IPS-18c (cell line): ENCODE results near the gene BMP5.

Experiments
- H3K4me3 ChIP-seq: 2 replicates; pipeline ENCODE4 v1.7.0; 2013; ENCODE audit warnings: low read depth, mild to moderate bottlenecking, low read length, moderate library complexity; ENCODE audit not compliant: insufficient read depth
- H3K9me3 ChIP-seq: one replicate; pipeline ENCODE4 v1.6.1; 2013; ENCODE audit warnings: mild to moderate bottlenecking, low read length, moderate library complexity; ENCODE audit not compliant: control insufficient read depth, insufficient read depth

Gene BMP5

DNA sequence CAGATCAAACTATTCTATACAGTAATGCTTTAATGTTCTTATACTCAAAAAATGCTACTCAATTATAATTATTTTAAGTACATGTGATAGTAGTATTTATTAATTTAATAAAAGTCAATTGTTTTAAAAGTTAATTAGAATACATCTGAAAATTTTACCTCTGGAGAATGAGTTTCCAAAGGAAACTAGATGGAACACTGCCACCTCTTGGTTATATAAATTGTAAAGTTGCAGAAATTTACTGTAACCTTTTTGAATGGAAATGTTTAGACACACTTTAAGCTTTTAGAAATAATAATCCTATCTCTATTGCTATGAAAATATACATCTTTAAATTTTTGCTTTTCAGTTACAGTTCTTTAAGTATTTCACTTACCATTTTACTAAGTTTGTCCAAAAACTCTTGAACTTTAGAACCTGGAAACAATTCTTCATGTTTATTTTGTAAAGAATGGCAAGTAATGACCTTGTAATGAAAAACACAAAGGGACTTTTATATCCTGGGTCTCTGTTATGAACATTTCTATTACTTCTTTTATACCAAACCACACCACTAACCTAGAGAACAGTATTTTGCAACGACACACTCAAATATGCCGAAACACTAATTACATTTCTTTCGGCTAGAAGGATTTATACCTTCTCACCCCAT, 10.9 kb upstream of the BMP5 start:
- no peak overlapping the region for H3K4me3 ChIP-seq
- no peaks in the 10 kb centered on the region for H3K9me3 ChIP-seq

DNA sequence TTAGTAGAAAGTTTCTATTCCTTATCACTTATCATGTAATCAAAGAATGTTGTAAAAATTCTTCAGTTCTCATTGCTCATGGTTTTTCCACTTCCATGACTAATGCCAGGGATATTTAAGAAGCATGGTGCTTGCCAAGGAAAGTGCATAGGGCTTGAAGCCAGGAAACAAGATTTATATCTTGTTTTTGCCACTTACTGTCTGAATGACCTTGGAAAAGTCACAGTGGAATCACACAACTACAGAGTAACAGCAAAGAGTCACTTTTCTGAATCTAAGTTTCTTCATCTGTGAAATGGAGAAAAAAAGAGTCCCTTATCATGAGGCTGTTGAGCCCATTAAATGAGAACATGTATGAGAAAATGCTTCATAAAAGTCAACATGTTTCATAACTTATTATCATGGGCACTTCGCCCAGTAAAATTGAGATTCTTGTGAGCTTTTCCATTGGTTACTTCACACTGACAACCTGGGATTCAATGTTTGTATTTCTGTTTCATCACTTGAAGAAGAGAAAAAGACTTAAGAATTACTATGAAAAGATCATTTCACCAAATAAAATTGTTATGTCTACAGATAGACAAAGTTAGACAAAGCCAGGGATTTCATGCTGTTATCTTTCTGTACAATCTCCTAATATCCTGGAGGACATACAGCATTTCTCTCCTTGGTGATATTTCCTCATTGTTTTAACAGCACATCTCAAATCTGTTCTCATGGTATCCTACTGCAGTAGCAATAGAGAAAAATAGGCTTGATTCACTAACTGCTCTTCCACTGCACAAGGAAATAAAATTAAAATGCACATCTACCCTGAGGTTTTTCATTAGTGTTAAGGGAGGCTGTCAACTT, 7.6 kb upstream of the BMP5 start:
- Histone ChIP-seq H3K4me3 (no peak overlapping the region), H3K9me3 (no peaks in the 10 kb centered on the region)

DNA sequence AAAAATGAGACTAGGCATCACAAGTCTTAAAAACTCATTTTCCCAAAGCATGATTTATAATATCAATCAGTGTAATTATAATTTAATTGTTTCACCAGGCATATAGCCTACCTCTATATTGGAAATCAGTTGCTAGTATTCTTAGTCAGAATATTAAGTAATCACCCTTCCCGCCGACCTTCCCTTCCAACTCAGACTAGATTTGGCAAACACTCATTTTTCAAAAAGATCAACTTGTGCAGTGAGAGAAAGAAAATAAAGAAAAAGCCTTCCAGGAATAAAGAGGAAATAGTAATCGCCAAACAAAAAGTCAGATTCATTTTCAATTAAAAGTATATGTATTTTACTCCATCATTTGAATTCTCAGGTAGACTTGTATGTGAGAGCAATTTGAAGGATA, 1.9 kb upstream of the BMP5 start:
- Histone ChIP-seq H3K9me3 (no peaks in the 10 kb centered on the region), H3K4me3 (no peak overlapping the region)

DNA sequence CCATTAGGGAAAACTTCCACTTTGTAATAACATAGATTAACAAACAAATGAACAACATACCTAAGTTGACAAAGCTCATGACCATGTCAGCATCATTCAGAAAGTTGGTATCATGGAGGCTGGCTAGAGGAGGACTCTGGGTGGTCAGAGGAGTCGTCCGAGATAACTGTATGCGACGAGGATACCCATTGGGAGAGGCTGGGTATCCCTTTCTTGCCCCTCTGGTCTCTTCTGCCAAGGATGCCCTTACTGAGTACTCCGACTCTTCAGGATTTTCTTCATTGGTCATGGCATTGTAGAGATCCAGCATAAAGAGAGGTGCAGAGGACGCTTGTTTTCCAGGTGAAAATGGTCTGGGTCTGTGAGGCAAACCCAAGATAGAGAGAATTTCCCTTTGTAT, 1.1 kb downstream of the BMP5 start:
- Histone ChIP-seq H3K4me3 (no peak overlapping the region), H3K9me3 (no peaks in the 10 kb centered on the region)

DNA sequence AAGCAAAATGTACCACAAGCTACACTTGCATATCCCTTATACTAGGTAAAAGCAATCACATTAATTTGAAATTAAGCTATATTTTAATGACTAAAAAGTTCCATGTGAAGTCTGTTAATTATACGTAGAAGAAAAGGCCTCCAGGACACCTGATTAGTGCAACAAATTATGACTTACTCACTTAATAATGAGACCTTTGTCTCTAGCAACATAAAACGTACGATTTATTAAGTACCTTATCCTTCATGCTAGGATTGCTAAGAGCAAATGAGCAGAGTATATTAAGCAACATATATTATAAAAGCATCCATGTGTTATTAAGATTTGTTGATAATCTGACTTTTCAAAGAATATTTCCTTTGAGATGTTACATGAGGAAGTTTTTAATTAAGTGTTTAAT, 2.5 kb downstream of the BMP5 start:
- Histone ChIP-seq H3K9me3 (no peaks in the 10 kb centered on the region), H3K4me3 (no peak overlapping the region)

DNA sequence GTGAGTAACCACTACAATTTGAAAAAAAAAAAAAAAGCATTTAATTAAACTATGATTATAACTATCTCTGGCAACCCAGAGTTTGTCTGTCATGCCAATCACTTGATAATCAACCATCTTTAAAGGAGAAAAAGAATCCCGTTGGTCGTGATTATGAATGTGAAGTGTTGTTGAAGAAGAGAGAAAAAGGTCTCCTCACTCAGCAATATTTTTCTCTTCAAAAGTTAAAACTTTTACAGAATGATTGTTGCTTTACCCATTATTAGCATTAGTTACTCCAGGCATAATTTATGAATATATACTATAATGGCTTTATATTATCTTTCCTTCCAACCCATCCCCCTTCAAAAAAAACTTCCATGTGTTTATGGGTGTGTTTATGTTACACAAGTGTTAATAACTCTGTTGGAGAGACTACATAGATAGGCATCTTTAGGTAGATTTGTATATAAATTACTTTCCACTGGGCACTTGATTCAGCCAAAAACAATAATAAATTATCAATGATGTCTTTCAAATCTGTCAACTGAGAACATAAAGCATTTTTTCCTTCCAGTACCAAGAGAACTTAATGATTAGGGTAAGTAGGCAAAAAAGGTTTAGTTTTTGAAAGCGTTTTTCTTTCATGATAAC, 5.1 kb downstream of the BMP5 start:
- H3K4me3 ChIP-seq: no peak overlapping the region

DNA sequence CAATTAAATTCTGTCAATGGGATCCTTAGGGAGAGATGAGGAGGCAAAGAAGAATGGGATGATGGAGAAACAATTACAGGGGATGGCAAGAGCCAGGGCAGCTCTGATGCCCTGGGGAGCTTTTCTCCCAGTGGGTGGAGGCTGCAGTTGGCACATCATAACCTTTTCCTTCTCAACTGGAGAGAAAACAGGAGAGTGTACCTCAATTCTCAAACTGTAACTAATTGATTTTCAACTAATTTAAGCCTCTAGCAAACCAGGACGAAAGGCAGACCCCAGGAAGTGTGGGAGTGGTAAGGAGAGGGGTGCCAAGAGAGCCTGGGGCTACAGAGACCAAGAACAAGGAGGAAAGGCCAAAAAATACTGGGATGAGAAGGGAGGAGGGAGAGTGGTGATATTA, 5.7 kb downstream of the BMP5 start:
- Histone ChIP-seq H3K9me3 (no peaks in the 10 kb centered on the region), H3K4me3 (no peak overlapping the region)

More for the DNA sequence above, 5.1 kb downstream of the BMP5 start:
- no peaks in the 10 kb centered on the region for H3K9me3 ChIP-seq

DNA sequence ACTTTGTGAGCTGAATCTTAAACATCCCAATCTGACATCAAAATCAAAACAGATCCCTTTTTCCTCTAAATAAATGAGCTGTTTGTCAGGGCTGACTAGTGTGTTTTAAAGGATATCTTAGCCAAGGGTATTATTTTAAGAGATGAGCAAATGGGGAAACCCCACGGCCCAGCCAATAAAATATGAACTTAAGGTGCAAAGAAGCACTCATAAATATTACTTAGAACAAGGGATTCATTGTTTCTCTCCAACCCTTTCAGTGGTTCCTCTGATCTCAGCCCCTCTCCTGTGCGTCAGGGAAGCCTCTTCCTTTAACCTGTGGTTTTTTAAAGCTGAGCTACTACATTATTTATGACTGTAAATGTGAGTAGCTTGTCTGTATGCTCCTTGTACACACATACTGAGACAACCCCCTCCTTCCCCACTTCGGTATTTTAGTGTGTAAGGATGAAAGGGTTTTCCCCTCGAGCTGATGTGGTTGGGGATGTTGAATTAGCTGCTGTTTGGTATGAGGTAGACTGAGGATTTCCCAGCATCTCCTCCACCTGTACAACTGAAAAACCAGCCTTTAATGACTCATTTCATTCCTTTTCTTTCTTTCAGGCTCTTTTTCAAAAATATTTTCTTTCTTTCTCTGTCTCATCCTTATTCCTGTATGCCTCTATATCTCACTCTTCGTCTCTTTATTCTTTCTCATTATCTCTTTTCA, 6.5 kb downstream of the BMP5 start:
- H3K9me3 ChIP-seq: no peaks in the 10 kb centered on the region
- no peak overlapping the region for H3K4me3 ChIP-seq

DNA sequence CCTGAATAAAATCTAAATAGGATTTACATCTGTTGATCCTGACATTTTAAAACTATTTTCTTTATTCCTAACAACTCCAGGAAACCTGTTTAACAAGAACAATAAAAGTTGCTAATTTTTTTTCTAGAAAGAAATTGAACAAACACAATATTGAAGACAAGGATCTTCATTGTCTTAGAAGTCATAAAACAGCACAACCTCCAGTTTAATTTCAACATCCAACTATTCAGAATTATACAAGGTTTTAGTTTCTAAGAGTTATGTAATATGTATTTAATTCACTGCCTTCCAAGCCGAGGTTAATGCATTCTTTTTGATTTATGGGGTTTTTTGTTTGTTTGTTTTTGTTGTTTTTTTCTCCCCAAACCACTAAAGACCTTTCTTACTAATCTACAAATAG, 7.2 kb downstream of the BMP5 start:
- no peaks in the 10 kb centered on the region for H3K9me3 ChIP-seq
- H3K4me3 ChIP-seq: no peak overlapping the region

DNA sequence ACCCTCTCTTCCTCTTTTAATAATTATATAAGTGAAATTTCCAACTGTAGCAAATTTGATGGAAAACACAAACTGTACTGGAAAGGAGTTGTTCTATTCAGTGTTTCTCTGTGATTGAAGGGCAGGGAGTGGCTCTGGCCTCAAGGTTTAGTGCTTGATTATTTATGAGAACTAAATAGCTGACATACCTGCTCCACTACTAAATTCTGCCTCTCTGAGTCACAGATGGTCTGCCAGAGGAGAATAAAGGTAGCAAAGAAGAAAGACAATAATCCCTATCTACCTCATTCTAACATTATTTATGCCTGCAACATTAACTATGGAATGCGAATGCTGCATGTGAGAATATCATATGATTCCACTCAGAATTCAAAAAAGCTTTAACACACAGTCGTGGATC, 9.3 kb downstream of the BMP5 start:
- no peaks in the 10 kb centered on the region for H3K9me3 ChIP-seq
- H3K4me3 ChIP-seq: no peak overlapping the region

DNA sequence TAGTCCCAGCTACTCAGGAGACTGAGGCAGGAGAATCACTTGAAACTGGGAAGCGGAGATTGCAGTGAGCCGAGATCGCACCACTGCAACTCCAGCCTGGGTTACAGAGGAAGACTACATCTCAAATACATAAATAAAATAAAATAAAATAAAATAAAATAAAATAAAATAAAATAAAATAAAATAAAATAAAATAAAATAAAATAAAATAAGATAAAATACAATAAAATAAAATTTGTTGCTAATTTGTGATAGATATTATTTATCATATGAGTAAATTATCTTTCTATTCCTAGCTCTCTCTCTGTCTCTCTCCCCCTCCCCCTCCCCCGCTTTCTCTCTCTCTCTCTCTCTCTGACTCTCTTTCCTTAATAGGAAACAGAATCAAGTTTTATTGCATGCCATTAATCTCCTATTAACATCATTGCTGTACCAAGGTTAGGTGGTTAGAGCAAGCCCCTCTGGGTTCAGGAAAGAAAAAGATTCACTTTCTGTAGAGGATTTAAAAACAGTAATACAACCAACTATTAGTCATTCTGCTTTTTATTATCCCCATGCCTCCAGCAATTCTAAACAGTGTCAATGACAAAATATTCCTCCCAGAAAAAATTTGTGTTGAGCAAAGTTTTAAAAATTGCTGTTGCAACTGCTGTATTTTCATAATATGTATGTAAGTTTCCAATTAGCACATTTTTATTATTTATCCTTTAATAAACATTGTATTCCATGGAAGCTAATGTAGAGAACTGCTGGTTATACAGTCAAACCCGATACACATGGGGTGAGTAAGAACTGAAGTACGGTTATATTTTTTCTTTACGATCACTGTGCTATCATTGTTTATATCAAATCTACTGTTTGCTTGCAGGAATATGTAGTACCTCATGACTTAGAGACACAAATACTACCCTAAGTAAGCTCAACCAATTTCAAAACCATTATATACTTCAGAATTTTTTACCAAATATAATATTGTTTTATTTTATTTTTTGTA, 22.1 kb downstream of the BMP5 start:
- Histone ChIP-seq H3K9me3 (no peaks in the 10 kb centered on the region), H3K4me3 (no peak overlapping the region)

DNA sequence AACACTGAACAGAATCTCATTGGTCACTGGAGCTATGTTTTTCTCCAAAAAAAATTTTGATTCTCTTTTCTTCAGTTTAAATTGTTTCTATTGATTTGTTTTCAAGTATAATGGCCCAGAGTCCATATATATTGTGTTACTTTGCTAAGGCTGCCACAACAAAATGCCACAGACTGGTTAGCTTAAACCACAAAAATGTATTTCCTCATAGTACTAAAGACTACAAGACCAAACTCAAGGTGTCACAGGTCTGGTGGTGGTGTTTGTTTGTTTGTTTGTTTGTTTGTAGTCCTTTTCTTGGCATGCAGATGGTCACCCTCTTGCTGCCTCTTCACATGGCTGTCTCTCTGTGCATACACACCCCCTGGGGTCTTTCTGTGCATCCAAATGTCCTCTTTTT, 34.0 kb downstream of the BMP5 start:
- H3K9me3 ChIP-seq: no peaks in the 10 kb centered on the region
- H3K4me3 ChIP-seq: no peak overlapping the region

DNA sequence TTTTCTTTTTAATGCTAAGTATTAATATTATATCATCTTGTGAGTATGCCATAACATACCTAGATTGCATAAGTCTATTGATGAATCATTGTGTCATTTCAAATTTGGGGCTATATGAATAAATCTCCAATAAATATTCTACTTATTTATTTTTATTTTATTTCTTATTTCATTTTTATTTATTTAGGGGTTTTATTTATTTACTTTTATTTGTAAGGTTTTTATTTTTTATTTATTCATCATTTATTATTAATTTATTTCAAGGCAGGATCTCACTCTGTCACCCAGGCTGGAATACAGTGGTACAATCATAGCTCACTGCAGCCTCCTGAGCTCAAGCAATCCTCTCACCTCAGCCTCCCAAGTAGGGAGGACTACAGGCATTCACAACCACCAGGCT, 36.3 kb downstream of the BMP5 start:
- Histone ChIP-seq H3K9me3 (no peaks in the 10 kb centered on the region), H3K4me3 (no peak overlapping the region)

DNA sequence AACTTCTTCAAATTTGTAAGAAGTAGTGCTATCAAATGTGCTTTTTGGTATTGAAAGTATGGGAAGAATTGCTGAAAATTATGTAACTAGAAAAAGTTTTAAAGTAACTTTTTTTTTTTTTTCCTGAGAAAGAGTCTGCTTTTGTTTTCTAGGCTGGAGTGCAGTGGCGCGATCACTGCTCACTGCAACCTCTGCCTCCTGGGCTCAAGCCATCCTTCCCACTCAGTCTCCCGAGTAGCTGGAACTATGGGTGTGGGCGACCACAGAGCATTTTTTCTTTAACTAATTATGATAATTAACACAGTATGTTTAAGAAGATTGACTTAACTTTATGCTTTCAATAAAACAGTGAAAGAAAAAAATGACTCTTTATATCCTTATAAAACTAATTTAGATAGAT, 38.4 kb downstream of the BMP5 start:
- no peaks in the 10 kb centered on the region for H3K9me3 ChIP-seq

DNA sequence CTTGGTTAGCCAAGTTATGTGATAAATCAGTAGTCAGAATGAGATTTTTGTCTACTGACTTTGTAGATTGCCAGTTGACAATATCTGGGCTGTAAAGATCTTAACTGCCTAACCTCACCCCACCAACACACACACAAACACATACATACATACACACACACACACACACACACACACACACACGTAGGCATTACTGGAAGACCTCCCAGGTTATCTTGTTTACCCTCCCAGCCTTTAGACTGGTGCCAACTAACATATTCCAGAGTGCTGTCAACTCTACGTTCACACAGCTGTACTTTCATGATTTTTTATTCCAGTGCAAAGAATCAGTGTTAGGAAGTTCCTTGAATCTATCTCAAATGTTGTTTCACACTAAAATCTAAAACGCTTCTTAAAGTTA, 38.9 kb downstream of the BMP5 start:
- no peaks in the 10 kb centered on the region for H3K9me3 ChIP-seq
- no peak overlapping the region for H3K4me3 ChIP-seq

More for the DNA sequence above, 38.4 kb downstream of the BMP5 start:
- no peak overlapping the region for H3K4me3 ChIP-seq

DNA sequence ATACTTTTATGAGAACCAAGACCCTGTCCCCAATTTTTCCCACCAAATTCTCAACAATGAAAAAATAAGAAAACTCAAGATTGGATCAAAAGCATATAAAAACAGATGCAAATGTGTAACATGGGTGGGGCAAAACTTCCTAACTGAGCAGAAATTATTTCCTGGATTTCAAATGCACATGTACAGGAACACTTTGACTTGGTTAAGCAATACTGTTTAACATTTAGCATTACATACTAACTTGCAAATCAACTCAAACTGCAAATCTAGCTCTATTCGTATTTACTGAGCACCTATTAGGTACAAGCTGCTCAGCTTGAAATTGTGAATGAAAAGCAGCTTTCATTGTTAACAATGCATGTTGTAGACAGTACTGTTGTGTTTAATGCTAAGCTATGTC, 40.2 kb downstream of the BMP5 start:
- Histone ChIP-seq H3K9me3 (no peaks in the 10 kb centered on the region), H3K4me3 (no peak overlapping the region)

DNA sequence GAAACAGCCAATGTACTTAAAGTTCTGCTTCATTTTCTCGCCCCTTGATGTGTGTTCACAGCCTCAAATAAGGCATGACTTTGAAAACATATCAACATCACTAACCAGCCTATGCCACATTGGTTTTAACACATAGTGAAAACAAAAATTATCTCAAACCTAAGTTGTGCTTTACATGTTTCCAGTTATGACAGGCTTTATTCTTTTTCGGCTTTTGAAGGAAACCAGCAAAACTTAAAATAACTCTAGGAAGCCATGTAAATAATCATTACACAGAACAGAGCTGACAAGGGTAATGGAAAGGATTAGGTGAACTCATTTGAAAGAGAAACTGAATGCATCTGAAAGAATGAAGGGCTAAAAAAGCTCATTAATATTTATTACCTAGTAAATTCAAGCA, 42.1 kb downstream of the BMP5 start:
- no peaks in the 10 kb centered on the region for H3K9me3 ChIP-seq
- no peak overlapping the region for H3K4me3 ChIP-seq
